ENCODE measurements around the gene RAB7B. TPM values are rescaled to one million over a fixed set of nuclear protein-coding genes. Genes with fewer than 3 reads are reported as not detected.

The RAB7B gene
- total RNA-seq, 1 donor from 2014 or later = 11.7 TPM

GRCh38 chr1:205973377-205974232, 29.6 kb downstream of the RAB7B start:
- no peak for DNase-seq (ENCODE audit: low spot score)

DNA sequence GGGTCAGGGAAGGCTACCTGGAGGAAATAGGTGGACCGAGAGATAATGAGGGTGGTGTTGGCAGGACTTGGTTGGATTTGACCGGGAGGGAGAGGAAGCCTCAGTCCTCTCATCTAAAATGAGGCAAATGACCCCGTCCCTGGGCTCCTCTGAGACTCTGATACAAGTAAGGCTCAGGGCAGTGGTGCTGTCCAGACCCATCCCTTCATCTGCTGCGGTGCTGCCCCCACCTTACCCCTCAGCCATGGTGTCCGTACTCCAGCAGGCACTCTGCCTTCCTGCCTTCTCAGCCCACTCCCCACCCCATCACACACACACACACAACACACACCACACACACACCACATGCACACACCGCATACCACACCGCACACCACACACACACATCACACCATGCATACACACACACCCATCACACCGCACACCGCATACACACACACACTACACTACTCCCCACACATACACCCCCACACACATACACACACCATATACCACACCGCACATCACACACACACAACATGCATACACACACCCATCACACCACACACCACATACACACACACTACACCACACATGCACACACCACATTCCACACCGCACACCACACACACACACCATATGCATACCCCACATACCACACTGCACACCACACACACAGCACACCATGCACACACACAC, 30.6 kb downstream of the RAB7B start:
- no peak for DNase-seq (ENCODE audit: low spot score)

DNA sequence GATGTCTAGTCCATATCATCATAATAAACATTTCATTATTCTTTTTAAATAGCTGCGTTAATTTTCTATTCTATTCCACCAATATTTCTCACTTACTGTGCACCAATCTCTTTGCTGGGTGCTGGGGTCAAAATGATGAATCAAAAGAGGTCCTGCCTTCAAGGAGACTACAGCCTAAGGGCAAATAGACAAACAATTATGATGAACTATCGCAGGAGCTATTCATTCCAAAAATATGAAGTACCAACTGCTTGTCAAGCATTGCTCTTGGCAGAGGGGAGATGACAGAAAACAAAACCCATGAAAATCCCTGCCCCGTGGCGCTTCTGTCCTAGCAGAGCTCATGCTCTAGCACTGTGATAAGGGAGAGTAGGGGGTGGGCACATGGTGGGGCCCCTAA, 31.1 kb downstream of the RAB7B start:
- DNase-seq (ENCODE audit: low spot score) = no peak

DNA sequence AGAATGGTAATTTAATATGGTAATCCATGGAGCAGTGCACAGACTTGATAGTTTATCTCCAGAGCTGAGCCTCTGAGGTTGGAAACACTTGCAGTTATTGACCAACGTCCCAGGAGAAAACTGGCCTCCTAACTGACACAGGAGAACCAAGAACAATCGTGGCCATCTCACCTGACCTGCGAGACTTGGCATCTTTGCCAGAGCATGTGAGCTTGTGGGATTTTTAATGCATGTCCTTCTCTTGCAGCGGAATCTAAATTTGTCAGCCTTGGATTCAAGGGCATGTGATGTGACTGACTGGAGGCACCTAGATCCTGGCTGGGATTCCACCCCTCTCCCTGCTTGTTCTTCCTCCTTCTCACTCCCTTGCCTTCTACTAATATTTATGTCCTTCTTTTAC, 32.1 kb downstream of the RAB7B start:
- no peak for DNase-seq (ENCODE audit: low spot score)

DNA sequence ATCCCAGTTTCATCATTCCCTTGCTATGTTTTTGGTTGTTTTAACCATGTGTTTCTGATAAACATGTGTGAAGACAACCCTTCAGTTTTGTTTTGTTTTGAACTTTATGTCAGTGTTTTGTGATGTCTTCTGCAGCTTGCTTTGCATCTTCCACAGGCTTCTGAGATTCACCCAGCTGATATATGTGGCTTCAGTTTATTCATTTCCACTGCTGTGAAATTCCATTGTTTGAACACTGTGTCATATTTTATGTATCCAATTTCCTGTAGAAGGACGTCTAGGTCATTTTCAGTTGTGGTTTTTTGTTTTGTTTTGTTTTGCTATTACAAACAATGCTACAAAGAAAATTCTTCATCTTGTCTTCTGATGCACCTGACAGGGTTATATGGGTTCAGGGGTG, 32.7 kb downstream of the RAB7B start:
- DNase-seq (ENCODE audit: low spot score) = no peak

DNA sequence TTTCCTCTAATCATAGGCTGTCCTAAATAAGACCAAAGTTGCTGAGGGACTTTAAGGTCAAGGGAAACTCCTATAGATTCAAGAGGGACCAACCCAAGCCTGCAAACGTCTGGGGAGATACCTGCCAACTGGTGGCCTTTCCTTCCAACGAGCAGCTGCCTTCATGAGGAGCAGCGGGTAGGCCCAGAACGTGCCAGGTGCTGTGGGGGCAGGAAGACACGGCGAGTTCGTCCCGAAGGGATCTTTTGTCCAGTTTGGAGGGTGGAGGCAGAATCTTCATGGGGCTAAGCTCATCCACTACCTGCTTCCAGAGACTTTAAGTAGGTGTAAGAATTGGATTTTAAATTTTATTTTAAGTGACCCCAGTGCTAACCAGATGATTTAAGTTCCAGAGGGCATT, 34.0 kb downstream of the RAB7B start:
- DNase-seq (ENCODE audit: low spot score) = no peak

GRCh38 chr1:205967554-205968335, 35.5 kb downstream of the RAB7B start:
- DNase-seq (ENCODE audit: low spot score) = no peak

- no peak for DNase-seq (ENCODE audit: low spot score)
Measured at GRCh38 chr1:205965036-205965884, 37.9 kb downstream of the RAB7B start.

DNA sequence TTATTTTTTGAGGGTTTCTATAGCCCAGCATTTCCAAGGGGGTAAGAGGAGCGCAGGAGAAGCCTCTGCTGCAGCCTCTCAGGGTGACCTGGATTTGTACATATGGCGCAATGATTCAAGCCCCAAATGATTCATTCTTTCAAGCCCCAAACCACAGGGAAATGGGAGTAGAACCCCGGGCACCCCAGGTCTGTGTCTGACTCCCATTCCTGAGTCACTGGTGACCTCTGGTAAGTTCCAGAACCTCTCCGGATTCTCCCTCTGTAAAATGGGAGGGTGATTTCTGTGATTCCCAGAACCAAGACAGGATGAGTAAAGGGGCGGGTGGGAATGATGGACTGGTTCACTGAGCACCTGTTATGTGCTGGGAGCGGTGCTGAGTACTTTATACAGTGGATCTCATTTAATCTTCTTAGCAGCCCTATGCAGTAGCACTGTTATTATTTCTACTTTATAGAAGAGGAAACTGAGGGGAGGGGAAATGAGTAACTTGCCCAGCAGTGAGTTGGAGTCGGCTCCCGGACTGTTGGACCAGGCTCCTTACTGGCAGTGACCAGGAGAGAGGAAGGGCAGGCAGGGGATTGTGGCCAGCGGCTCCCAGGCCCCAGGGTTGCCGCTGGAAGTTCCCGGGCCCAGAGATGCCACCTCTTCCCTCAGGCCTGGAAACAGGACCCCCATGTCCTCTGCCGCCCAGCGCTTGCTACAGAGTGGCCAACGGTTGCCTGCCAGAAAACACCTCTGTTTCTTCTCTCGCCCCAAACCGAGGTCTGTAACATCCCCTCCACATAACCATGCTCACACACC, 39.6 kb downstream of the RAB7B start:
- DNase-seq (ENCODE audit: low spot score) = no peak

DNA sequence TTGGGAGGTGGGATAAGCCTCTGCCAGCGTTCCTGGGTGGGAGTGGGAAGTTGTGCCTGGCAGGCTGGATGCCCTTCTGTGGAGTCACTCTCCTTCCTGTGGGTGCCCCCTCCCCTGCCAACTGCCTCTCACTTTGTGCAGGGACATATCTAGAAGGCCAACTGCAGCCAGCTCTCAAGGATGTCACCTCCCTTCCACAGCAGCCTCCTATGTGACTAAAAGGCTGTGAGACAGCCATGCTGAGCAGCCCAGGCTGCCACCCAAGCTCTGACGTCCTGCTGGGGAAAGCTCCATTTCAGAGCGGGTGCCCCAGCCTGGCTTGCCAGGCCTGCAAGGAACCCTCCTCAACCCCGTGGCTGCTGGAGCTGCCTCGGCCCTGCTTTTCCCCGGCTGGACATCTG, 40.4 kb downstream of the RAB7B start:
- no peak for DNase-seq (ENCODE audit: low spot score)

DNA sequence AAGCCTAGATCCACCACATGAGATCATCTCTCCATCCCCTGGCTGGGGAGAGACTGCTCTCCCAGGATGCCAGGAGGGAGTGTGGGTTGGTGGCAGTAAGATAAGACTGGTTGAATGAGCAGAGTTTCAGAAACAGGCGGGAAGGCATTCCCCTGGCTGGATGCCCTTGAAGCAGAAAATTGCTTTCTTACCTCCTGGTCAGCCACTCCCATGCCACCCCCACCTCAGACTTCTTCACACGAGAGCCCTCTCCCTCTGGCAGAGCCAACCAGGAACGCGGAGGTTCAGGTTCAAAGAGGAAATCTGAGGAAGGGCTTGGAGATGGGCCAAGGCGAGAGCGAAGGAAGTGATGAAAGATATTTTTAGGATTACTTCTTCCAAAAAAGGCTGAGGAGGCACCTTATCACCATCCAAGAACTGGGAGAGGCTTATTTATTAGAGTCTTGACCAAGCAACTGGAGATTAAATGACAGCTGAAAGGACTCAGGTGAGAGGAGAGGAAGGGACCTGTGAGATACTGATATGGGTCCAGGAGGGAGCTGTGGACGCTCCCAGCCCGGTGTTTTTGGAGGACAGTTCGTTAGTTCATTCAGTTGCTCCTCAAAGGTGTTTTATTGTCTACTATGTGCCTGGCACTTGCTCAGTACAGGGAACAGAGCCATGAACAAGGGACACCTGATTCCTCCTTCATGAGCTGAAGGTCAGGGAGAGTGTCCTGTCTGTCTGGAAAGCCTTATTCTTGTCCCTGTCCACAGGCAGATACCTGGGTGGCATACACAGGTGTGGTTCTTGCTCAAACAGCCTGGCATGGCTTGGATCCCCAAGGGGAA, 41.0 kb downstream of the RAB7B start:
- no peak for DNase-seq (ENCODE audit: low spot score)

DNA sequence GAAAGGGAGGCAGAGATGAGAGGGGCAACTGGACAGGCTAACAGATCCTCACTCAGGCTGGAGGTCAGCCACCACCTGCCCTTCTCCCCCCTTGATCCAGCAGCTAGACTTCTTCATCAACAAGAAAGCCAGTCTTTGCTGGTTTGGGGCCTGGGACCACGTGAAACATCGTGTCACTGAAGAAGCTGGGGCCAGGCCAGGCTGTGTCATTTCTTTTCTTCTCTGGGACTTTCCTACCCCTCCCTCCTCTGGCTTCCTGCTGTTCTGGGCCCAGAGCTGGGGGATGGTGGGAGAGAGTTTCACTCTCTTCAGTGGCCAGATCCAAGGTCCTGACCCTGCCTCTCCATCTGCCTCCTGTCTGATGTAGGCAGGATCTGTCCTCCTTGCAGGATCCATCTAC, 41.8 kb downstream of the RAB7B start:
- DNase-seq (ENCODE audit: low spot score) = no peak

DNA sequence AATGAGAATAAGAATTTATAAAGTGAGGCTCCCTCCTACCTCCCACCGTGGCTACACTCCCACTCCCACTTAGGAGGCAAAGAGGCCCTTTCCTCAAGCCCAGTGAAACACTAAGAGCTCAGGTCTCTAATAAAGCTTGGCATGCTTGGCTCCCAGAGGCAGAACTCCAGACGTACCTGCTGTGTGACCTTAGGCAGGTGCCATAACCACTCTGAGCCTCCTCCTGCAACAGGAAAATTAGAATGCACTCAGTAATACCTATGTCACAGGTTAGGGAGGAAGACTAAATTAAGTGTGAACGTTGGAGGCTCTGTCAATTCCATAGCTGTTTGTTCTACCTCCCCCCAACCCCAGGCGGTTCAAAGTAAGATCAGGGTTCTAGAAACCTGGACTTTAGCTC, 43.4 kb downstream of the RAB7B start:
- no peak for DNase-seq (ENCODE audit: low spot score)

- no peak for DNase-seq (ENCODE audit: low spot score)
Measured at GRCh38 chr1:205955499-205955898, 47.7 kb downstream of the RAB7B start.

DNA sequence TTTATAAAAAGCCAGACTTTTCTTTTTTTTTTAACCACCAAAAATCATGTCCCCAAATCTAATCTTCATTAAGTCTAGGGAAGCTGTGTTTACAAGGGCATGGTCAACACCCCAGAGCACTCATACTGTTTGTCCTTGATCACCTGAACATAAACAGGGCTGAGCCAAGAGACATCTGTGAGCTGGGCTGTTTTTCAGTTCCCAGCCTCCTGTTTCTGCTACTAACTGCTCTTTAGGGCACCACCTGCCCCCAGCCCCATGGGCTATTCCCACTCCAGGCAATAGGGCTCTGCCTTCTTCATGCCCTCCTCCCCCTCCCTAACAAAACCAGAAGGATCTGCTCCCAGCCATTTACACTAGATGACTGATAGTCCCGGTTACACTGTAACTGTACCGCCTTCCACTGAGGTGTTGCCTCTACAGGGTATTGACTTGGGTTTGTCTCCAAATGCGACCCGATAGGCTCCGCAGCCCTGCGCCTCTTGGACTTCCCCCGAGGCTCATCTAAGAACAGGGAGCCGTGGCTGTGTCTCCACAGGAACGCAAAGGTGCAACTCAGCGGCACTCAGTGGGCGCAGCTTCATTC, 48.3 kb downstream of the RAB7B start:
- no peak for DNase-seq (ENCODE audit: low spot score)

GRCh38 chr1:205951746-205952145, 51.4 kb downstream of the RAB7B start:
- no peak for DNase-seq (ENCODE audit: low spot score)

DNA sequence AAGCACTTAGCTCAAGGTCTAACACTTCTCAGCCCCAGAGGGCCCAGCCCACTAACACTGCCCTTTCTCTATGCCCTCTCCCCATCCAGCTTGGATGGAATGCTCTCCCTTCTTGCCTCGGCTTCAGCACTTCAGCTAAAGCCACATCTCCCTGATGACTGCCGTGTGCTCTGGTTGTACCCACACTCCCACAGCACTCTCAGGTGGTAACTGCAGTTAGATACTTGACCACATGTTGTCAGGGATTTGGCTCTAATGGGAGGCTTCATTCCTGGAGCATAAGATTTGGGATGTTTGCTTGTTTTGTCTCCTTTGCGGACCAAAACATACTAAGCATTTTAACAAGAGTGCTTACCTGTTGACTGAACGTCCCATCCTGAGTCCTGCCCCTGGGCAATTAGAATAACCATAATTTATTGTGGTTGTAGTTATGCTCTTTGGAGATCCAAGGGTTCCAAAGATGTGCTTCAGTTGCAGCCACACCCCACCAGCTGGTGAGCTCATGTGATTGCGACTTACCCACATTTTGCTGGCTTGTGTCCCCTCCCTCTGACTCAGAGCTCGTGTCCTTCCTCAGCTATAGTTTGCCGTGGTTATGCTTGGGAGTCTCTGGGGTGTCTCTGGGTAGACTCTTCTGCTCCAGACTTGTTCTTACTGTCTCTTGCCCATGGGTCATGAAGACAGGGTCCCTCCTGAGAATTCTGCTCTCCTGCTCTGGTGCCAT, 52.2 kb downstream of the RAB7B start:
- DNase-seq (ENCODE audit: low spot score) = no peak

DNA sequence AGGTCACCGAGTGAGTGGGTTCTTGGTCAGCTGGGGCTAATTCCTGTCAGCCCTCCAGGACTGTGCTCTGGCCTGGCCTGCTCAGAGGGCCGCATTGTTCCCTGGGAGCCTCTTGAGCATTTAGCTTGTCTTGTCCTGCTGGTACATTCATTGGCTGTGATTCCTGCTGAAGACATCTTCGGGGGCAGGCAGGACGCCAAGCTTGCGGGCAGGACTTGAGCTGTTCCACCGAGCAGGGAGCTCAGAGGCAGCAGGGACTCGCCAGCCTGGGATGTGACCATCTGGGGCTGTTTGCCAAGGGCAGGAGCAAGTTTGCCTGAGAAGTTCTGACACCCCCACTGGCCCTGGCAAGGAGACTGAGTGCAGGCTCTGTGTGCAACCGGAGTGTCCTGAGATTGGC, 52.9 kb downstream of the RAB7B start:
- DNase-seq (ENCODE audit: low spot score) = peak; percentile 63

DNA sequence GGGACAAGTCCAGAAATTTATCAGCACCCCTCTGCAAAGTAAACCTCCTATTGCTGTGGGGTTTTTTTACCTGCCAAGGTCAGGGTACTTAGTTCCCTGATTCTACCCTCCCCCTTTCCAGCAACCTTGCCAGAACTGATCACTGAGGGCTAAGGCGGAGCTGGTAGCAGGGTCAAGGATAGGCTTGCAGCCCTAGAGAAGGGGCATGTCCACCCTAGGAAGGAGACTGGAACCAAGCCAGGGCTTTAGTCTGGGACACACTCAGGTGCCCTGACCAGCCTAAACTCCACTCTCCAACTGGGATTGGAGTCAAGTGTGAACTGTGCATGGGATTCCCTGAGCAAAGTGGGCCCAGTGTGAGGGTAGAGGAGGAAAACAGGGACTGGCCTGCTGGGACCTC, 53.4 kb downstream of the RAB7B start:
- no peak for DNase-seq (ENCODE audit: low spot score)
